ENCODE data around the gene ACADVL. TPM values are rescaled to one million over a fixed set of nuclear protein-coding genes. Genes with fewer than 3 reads are reported as not detected.

Gene ACADVL
- polyA plus RNA-seq, 1 donor from 2014 or later = 397 TPM

DNA sequence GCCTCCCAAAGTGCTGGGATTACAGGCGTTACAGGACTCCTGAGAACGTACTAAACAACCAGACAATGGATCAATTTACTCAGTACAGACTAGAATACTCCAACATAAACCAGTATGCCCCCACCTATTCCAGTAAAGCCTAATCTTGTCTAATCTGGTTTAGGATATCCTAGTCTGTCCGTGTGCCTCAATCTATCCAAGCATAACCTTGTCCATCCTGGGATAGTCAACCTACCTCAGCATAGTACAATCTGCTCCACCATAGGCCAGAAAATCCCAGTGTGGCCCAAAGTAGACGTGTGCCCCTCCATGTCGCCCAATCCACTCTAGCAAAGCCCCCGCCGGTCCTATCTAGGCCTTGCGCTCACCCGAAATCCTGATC, 14.0 kb downstream of the ACADVL start:
- peak overlapping the region; percentile 83 for H3K4me2 ChIP-seq (ENCODE audit: low read length)
- H3F3A ChIP-seq (ENCODE audit: insufficient read depth, low read length, poor library complexity, severe bottlenecking) = peaks cover 3% of the 10 kb centered on the region
- no peak overlapping the region for H2AFZ ChIP-seq (ENCODE audit: low read depth, low read length)
- no peaks in the 10 kb centered on the region for H3K36me3 ChIP-seq (ENCODE audit: insufficient read depth, low read length)
- H4K20me1 ChIP-seq (ENCODE audit: insufficient read depth) = peaks cover 5% of the 10 kb centered on the region
- H3K79me2 ChIP-seq (replicated peaks; ENCODE audit: insufficient read depth, low read length) = peaks cover 78% of the 10 kb centered on the region
- peak overlapping the region; percentile 88 for H3K27ac ChIP-seq (ENCODE audit: low read length)
- H3K27me3 ChIP-seq (ENCODE audit: insufficient read depth, low read depth, low read length) = no peaks in the 10 kb centered on the region
- H3K9me2 ChIP-seq (ENCODE audit: insufficient read depth, low read length) = no peaks in the 10 kb centered on the region
- TF ChIP-seq SMC3 (conservative IDR thresholded peaks at IDR 0.05; ENCODE audit: poor library complexity) (no peak), EP300 (conservative IDR thresholded peaks at IDR 0.05; ENCODE audit: poor library complexity, severe bottlenecking) (no peak), CTCF (IDR thresholded peaks at IDR 0.05; ENCODE audit: poor library complexity, severe bottlenecking) (no peak), EZH2 (IDR thresholded peaks at IDR 0.05; ENCODE audit: borderline replicate concordance, insufficient read depth, low read length, poor library complexity, severe bottlenecking) (no peak), RAD21 (conservative IDR thresholded peaks at IDR 0.05) (no peak), TAF1 (IDR thresholded peaks at IDR 0.05; ENCODE audit: low read depth) (no peak)
- H3K9me3 ChIP-seq (ENCODE audit: low read length) = no peaks in the 10 kb centered on the region
- H3K9ac ChIP-seq (ENCODE audit: low read length) = peak overlapping the region; percentile 85
- peak overlapping the region; percentile 81 for H3K4me3 ChIP-seq (ENCODE audit: low read length)

GRCh38 chr17:7234083-7234951, 14.6 kb downstream of the ACADVL start, which contains the start of gene DVL2:
Gene DVL2, minus strand, starts transcription at chr17:7234517. Its CDS starts 255 bp downstream, at chr17:7234262.
- Histone ChIP-seq H3K27ac (ENCODE audit: low read length) (peak within 1 kb of the TSS; percentile 88), H3K4me3 (ENCODE audit: low read length) (peak within 1 kb of the TSS; percentile 81), H3K4me2 (ENCODE audit: low read length) (peak within 1 kb of the TSS; percentile 91), H3K9me3 (ENCODE audit: low read length) (no peaks in the 10 kb centered on the region), H4K20me1 (ENCODE audit: insufficient read depth) (peaks cover 5% of the 10 kb centered on the region), H2AFZ (ENCODE audit: low read depth, low read length) (peak within 1 kb of the TSS; percentile 23), H3F3A (ENCODE audit: insufficient read depth, low read length, poor library complexity, severe bottlenecking) (peaks cover 3% of the 10 kb centered on the region), H3K36me3 (ENCODE audit: insufficient read depth, low read length) (no peaks in the 10 kb centered on the region), H3K79me2 (replicated peaks; ENCODE audit: insufficient read depth, low read length) (peaks cover 82% of the 10 kb centered on the region), H3K27me3 (ENCODE audit: insufficient read depth, low read depth, low read length) (no peaks in the 10 kb centered on the region), H3K9ac (ENCODE audit: low read length) (peak within 1 kb of the TSS; percentile 85), H3K9me2 (ENCODE audit: insufficient read depth, low read length) (no peaks in the 10 kb centered on the region)
- peak; percentile 54 for TF ChIP-seq EP300 (conservative IDR thresholded peaks at IDR 0.05; ENCODE audit: poor library complexity, severe bottlenecking)
- no peak for TF ChIP-seq EZH2 (IDR thresholded peaks at IDR 0.05; ENCODE audit: borderline replicate concordance, insufficient read depth, low read length, poor library complexity, severe bottlenecking)
- peak; percentile 68 for TF ChIP-seq TAF1 (IDR thresholded peaks at IDR 0.05; ENCODE audit: low read depth)
- TF ChIP-seq RAD21 (conservative IDR thresholded peaks at IDR 0.05) = peak; percentile 37
- peak; percentile 11 for TF ChIP-seq CTCF (IDR thresholded peaks at IDR 0.05; ENCODE audit: poor library complexity, severe bottlenecking)
- peak; percentile 92 for TF ChIP-seq POLR2AphosphoS5 (IDR thresholded peaks at IDR 0.05)
- TF ChIP-seq MXI1 (conservative IDR thresholded peaks at IDR 0.05; ENCODE audit: poor library complexity, severe bottlenecking) = peak; percentile 81
- TF ChIP-seq, protein P1, sequence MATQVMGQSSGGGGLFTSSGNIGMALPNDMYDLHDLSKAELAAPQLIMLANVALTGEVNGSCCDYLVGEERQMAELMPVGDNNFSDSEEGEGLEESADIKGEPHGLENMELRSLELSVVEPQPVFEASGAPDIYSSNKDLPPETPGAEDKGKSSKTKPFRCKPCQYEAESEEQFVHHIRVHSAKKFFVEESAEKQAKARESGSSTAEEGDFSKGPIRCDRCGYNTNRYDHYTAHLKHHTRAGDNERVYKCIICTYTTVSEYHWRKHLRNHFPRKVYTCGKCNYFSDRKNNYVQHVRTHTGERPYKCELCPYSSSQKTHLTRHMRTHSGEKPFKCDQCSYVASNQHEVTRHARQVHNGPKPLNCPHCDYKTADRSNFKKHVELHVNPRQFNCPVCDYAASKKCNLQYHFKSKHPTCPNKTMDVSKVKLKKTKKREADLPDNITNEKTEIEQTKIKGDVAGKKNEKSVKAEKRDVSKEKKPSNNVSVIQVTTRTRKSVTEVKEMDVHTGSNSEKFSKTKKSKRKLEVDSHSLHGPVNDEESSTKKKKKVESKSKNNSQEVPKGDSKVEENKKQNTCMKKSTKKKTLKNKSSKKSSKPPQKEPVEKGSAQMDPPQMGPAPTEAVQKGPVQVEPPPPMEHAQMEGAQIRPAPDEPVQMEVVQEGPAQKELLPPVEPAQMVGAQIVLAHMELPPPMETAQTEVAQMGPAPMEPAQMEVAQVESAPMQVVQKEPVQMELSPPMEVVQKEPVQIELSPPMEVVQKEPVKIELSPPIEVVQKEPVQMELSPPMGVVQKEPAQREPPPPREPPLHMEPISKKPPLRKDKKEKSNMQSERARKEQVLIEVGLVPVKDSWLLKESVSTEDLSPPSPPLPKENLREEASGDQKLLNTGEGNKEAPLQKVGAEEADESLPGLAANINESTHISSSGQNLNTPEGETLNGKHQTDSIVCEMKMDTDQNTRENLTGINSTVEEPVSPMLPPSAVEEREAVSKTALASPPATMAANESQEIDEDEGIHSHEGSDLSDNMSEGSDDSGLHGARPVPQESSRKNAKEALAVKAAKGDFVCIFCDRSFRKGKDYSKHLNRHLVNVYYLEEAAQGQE (IDR thresholded peaks at IDR 0.05; ENCODE audit: borderline replicate concordance) = no peak
- peak; percentile 26 for TF ChIP-seq SMC3 (conservative IDR thresholded peaks at IDR 0.05; ENCODE audit: poor library complexity)
